GM23338 (cell line): Measurements from ENCODE around the gene TMEM250. TPM values are rescaled to one million over a fixed set of nuclear protein-coding genes. Genes with fewer than 3 reads are reported as not detected.

Experiments used
- ATAC-seq: fragments of 200-7000 bp; cut with Tn5 transposase; 3 replicates; pipeline ENCODE4 v1.9.1; 2020
- DNase-seq: peaks from one replicate; pipeline ENCODE4 v3.0.0-alpha.2; 2015; ENCODE audit warnings: low spot score
- H2AFZ ChIP-seq: fragments of 200-600 bp; sonication (generic); 2 replicates; pipeline ENCODE4 v1.8.0; 2016; ENCODE audit warnings: antibody characterized with exemption, mild to moderate bottlenecking, moderate library complexity
- H3F3A ChIP-seq: fragments of 200-600 bp; sonication (generic); replicated peaks from 2 replicates; pipeline ENCODE4 v1.8.0; 2017; ENCODE audit warnings: antibody characterized with exemption, mixed run types, low read depth
- H3K27ac ChIP-seq: fragments of 200-600 bp; sonication (generic); 2 replicates; pipeline ENCODE4 v1.6.1; 2016; ENCODE audit warnings: low read depth
- H3K27me3 ChIP-seq: fragments of 200-600 bp; sonication (generic); 2 replicates; pipeline ENCODE4 v1.8.0; 2016; ENCODE audit warnings: mild to moderate bottlenecking, mixed run types, moderate library complexity; ENCODE audit not compliant: insufficient read depth
- H3K36me3 ChIP-seq: fragments of 200-600 bp; sonication (generic); 2 replicates; pipeline ENCODE4 v1.8.0; 2016; ENCODE audit warnings: mild to moderate bottlenecking; ENCODE audit not compliant: insufficient read depth
- H3K4me1 ChIP-seq: fragments of 200-600 bp; sonication (generic); 2 replicates; pipeline ENCODE4 v1.8.0; 2016; ENCODE audit warnings: mild to moderate bottlenecking, moderate library complexity; ENCODE audit not compliant: insufficient read depth
- H3K4me2 ChIP-seq: fragments of 200-600 bp; sonication (generic); 2 replicates; pipeline ENCODE4 v1.7.1; 2017; ENCODE audit warnings: mixed run types
- H3K4me3 ChIP-seq: fragments of 200-600 bp; sonication (generic); 2 replicates; pipeline ENCODE4 v1.6.1; 2016; ENCODE audit warnings: mixed run types
- H3K79me2 ChIP-seq: fragments of 200-600 bp; sonication (generic); replicated peaks from 2 replicates; pipeline ENCODE4 v1.8.0; 2017; ENCODE audit warnings: mild to moderate bottlenecking; ENCODE audit not compliant: insufficient read depth
- H3K9me2 ChIP-seq: fragments of 200-600 bp; sonication (generic); 2 replicates; pipeline ENCODE4 v1.8.0; 2017; ENCODE audit not compliant: insufficient read depth
- H4K20me1 ChIP-seq: fragments of 200-600 bp; sonication (generic); replicated peaks from 2 replicates; pipeline ENCODE4 v1.8.0; 2017; ENCODE audit warnings: mild to moderate bottlenecking; ENCODE audit not compliant: insufficient read depth
- H3K27ac Mint-ChIP-seq: 2 replicates; pipeline ENCODE4 v1.8.0; 2020; ENCODE audit warnings: inconsistent platforms, mild to moderate bottlenecking, moderate library complexity, mixed read lengths
- H3K27me3 Mint-ChIP-seq: 3 replicates; pipeline ENCODE4 v1.8.0; 2022; ENCODE audit warnings: low read depth, mild to moderate bottlenecking, moderate library complexity, mixed read lengths, inconsistent platforms; ENCODE audit not compliant: insufficient read depth, poor library complexity
- H3K36me3 Mint-ChIP-seq: 3 replicates; pipeline ENCODE4 v1.8.0; 2021; ENCODE audit warnings: low read depth, mild to moderate bottlenecking, inconsistent platforms, moderate library complexity, mixed read lengths
- H3K4me1 Mint-ChIP-seq: 3 replicates; pipeline ENCODE4 v1.8.0; 2020; ENCODE audit warnings: mild to moderate bottlenecking, inconsistent platforms, mixed read lengths
- H3K4me3 Mint-ChIP-seq: 3 replicates; pipeline ENCODE4 v1.8.0; 2021; ENCODE audit warnings: moderate library complexity, mild to moderate bottlenecking, inconsistent platforms, mixed read lengths
- H3K9me3 Mint-ChIP-seq: 3 replicates; pipeline ENCODE4 v1.8.0; 2020; ENCODE audit warnings: moderate library complexity, mild to moderate bottlenecking, inconsistent platforms, mixed read lengths
- CREB1 ChIP-seq: fragments of 250-450 bp; sonication (Bioruptor Pico); IDR thresholded peaks from 2 replicates; pipeline ENCODE4 v1.5.0; 2020; ENCODE audit warnings: low read depth, mild to moderate bottlenecking, moderate library complexity
- EZH2 ChIP-seq: fragments of 200-600 bp; sonication (generic); IDR thresholded peaks from one replicate; pipeline ENCODE4 v1.8.0; 2017; ENCODE audit warnings: antibody characterized with exemption, mild to moderate bottlenecking, low read depth; ENCODE audit not compliant: unreplicated experiment
- EZH2phosphoT487 ChIP-seq: fragments of 200-600 bp; sonication (generic); IDR thresholded peaks from one replicate; pipeline ENCODE4 v1.8.1; 2018; ENCODE audit warnings: antibody characterized with exemption; ENCODE audit not compliant: unreplicated experiment
- JUNB ChIP-seq: IDR thresholded peaks from one replicate; pipeline ENCODE4 v1.6.1; 2016; ENCODE audit warnings: antibody characterized with exemption; ENCODE audit not compliant: unreplicated experiment
- NANOG ChIP-seq: IDR thresholded peaks from 2 replicates; pipeline ENCODE4 v1.6.1; 2016; ENCODE audit warnings: antibody characterized with exemption, borderline replicate concordance
- POLR2AphosphoS5 ChIP-seq: IDR thresholded peaks from 2 replicates; pipeline ENCODE4 v1.6.1; 2016; ENCODE audit warnings: antibody characterized with exemption, low read depth
- REST ChIP-seq: IDR thresholded peaks from one replicate; pipeline ENCODE4 v1.6.1; 2018; ENCODE audit warnings: antibody characterized with exemption; ENCODE audit not compliant: unreplicated experiment
- STAT1 ChIP-seq: IDR thresholded peaks from one replicate; pipeline ENCODE4 v1.6.1; 2016; ENCODE audit warnings: antibody characterized with exemption; ENCODE audit not compliant: unreplicated experiment
- ZNF114 ChIP-seq: fragments of 250-450 bp; sonication (Bioruptor Pico); IDR thresholded peaks from 2 replicates; pipeline ENCODE4 v1.5.0; 2020; ENCODE audit warnings: mild to moderate bottlenecking, moderate library complexity
- ZNF331 ChIP-seq: fragments of 250-450 bp; sonication (Bioruptor Pico); IDR thresholded peaks from 2 replicates; pipeline ENCODE4 v1.5.0; 2020; ENCODE audit warnings: low read depth, mild to moderate bottlenecking, moderate library complexity
- ZNF462 ChIP-seq: fragments of 250-450 bp; sonication (Bioruptor Pico); IDR thresholded peaks from 2 replicates; pipeline ENCODE4 v1.5.0; 2020; ENCODE audit warnings: mild to moderate bottlenecking, moderate library complexity
- polyA plus RNA-seq: library from polyadenylated mRNA; unstranded; fragments of >200 nt; fragmentation: Nextera tagmentation; extraction: Ambion mirVana; gene quantifications from 2 replicates; pipeline ENCODE4 v1.2.1, GENCODE V29; 2016
- total RNA-seq: library from RNA; depleted of rRNA; stranded (reverse); fragments of >200 nt; shearing (Covaris generic); gene quantifications from 2 replicates; pipeline ENCODE4 v1.2.3, GENCODE V29; 2014
- TF ChIP-seq, protein P1 (sequence below), 2 experiments: fragments of 200-600 bp in 1 of 2; sonication (generic) in 1 of 2; conservative IDR thresholded peaks; 2 replicates each; pipeline versions ENCODE4 v1.5.1 to v1.6.1; 2016 to 2017; ENCODE audit warnings: antibody characterized with exemption in 2 of 2, low read depth in 2 of 2, mild to moderate bottlenecking in 2 of 2, moderate library complexity in 1 of 2
- TF ChIP-seq, protein P2 (sequence below): IDR thresholded peaks from 2 replicates; pipeline ENCODE4 v1.6.1; 2016; ENCODE audit warnings: antibody characterized with exemption

TMEM250 gene
- total and polyA plus RNA-seq, 2 experiments from 2014 or later: 12.2 to 39.2 TPM

DNA sequence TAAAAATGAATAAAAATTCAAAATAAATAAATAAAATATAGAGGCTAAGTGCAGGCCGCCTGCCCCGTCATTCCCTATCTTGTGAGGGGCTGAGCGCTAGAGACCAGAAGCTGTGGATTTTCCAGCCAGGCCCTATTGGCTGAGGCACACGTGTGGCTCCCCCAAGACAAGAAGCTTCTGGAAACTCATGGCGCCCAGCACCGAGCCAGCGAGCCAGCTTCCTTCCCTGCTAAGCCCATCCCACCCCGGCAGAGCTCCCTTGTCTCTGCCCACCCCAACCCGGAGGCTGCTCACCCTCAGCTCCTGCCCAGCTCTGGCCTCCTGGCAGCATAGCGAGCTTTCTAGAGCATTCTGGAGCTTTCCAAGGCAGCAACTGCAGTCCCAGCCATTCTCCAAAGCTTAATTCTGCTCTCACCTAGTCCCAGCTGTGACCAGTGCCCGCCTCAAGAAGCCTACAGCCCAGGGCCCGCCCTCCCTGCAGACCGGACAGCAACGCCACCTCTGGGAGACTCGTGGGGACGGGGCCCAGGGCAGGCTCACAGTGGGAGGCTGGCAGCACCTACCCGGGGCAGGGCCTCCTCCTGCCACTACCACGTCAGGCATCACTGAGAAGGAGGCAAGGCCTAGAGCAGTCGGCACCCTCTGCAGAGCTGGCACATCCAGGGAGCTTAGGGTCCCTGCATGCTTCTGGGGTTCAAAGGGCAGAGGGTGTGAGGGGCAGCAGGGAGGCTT, 23.2 kb upstream of the TMEM250 start:
- no peak overlapping the region for H3K4me3 Mint-ChIP-seq
- peaks cover 15% of the 10 kb centered on the region for H3K4me1 ChIP-seq
- H4K20me1 ChIP-seq: no peaks in the 10 kb centered on the region
- DNase-seq (no peak), ATAC-seq (no peak)
- H3K36me3 ChIP-seq: no peaks in the 10 kb centered on the region
- H3K9me2 ChIP-seq: no peaks in the 10 kb centered on the region
- H3K27ac ChIP-seq: no peak overlapping the region
- peak overlapping the region; percentile 72; the same call in 1 of the 2 replicates for H3K4me2 ChIP-seq
- H3K4me1 Mint-ChIP-seq: peaks cover 12% of the 10 kb centered on the region
- H3K27ac Mint-ChIP-seq: no peak overlapping the region
- H2AFZ ChIP-seq: peak overlapping the region; percentile 76; the same call in 1 of the 2 replicates
- H3F3A ChIP-seq: no peaks in the 10 kb centered on the region
- H3K79me2 ChIP-seq: no peaks in the 10 kb centered on the region
- TF ChIP-seq ZNF462 (CRISPR knock-in tag) (no peak), POLR2AphosphoS5 (no peak), NANOG (no peak), EZH2phosphoT487 (no peak), ZNF114 (CRISPR knock-in tag) (no peak), ZNF331 (CRISPR knock-in tag) (no peak), CREB1 (no peak), JUNB (no peak), STAT1 (no peak), REST (no peak), EZH2 (no peak)
- TF ChIP-seq, protein P1, sequence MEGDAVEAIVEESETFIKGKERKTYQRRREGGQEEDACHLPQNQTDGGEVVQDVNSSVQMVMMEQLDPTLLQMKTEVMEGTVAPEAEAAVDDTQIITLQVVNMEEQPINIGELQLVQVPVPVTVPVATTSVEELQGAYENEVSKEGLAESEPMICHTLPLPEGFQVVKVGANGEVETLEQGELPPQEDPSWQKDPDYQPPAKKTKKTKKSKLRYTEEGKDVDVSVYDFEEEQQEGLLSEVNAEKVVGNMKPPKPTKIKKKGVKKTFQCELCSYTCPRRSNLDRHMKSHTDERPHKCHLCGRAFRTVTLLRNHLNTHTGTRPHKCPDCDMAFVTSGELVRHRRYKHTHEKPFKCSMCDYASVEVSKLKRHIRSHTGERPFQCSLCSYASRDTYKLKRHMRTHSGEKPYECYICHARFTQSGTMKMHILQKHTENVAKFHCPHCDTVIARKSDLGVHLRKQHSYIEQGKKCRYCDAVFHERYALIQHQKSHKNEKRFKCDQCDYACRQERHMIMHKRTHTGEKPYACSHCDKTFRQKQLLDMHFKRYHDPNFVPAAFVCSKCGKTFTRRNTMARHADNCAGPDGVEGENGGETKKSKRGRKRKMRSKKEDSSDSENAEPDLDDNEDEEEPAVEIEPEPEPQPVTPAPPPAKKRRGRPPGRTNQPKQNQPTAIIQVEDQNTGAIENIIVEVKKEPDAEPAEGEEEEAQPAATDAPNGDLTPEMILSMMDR (conservative IDR thresholded peaks at IDR 0.05; ENCODE audit: low read depth in 2 of 2): no peak
- TF ChIP-seq, protein P2, sequence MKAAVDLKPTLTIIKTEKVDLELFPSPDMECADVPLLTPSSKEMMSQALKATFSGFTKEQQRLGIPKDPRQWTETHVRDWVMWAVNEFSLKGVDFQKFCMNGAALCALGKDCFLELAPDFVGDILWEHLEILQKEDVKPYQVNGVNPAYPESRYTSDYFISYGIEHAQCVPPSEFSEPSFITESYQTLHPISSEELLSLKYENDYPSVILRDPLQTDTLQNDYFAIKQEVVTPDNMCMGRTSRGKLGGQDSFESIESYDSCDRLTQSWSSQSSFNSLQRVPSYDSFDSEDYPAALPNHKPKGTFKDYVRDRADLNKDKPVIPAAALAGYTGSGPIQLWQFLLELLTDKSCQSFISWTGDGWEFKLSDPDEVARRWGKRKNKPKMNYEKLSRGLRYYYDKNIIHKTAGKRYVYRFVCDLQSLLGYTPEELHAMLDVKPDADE: no peak
- H3K36me3 Mint-ChIP-seq: no peaks in the 10 kb centered on the region
- H3K9me3 Mint-ChIP-seq: no peaks in the 10 kb centered on the region; the same call in 2 of the 3 replicates
- no peak overlapping the region for H3K4me3 ChIP-seq
- no peaks in the 10 kb centered on the region for H3K27me3 ChIP-seq
- H3K27me3 Mint-ChIP-seq: peaks cover 6% of the 10 kb centered on the region
